ENCODE data around the gene RPS3A.

The RPS3A gene

DNA sequence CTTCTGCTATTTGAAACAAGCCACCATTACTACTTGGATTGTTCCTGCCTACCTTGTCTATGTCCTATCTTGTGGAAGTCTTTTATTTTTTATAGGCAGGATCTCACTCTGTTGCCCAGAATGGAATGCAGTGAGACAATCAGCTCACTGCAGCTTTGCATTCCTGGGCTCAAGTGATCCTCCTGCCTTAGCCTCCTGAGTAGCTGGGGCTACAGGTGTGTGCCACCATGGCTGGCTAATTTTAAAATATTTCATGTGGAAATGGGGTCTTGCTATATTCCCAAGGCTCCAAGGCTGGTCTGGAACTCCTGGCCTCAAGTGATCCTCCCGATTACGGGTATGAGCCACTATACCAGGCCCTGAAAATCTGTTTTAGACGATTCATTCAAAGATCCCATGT, 7.6 kb downstream of the RPS3A start:
- no peak for DNase-seq (ENCODE audit: extremely low spot score)
- CTCF ChIA-PET: interaction anchor here (2.5 kb wide), 1 partner anchor 10 kb away, joined by 9 read pairs; no protein-coding TSS in a partner anchor
- TF ChIP-seq CTCF (IDR thresholded peaks at IDR 0.05; ENCODE audit: control extremely low read depth, extremely low read depth, low read depth, missing control alignments): no peak
- POLR2A ChIA-PET: no interaction called here

DNA sequence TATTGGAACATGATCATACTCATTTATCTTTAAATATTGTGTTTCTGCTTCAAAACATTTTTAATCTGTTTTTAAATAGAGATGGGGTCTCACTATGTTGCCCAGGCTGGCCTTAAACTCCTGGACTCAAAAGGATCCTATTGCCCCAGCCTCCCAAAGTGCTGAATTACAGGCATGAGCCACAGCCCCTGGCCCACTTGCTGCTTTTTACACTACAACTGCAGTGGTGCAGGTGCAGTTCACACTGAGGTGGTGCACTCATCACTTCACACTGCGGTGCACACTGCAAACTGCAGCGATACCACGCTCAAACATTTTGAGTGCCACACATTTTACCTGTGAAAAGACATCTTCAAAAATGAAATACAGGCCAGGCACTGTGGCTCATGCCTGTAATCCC, 10.8 kb downstream of the RPS3A start:
- ChIA-PET CTCF (no interaction called here), POLR2A (interaction anchor here (0.7 to 1.2 kb wide), 2 partner anchors 78 to 950 kb away, joined by 5 to 9 read pairs; no protein-coding TSS in a partner anchor)
- no peak for TF ChIP-seq CTCF (IDR thresholded peaks at IDR 0.05; ENCODE audit: control extremely low read depth, extremely low read depth, low read depth, missing control alignments)
- no peak for DNase-seq (ENCODE audit: extremely low spot score)

DNA sequence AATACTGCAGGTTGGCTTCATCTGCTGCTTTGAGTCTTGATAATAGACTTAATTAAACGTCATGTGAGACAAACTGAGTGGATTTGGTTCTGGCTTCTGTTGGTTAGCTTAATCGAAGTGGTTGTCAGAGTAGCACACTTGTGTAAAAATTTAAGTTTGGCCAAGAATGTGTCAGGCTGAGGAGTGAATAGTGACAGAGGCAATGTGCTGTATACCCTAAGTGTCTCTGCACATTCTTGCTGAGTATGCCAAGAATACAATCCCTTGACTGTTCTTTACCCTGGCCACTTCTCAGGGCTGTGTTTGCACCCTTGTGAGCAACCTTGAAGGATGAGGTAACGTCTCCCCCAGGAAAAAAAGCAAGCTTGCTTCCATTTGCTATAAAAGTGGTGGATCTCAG, 14.9 kb downstream of the RPS3A start:
- ChIA-PET POLR2A (no interaction called here), CTCF (interaction anchor here (1.0 to 3.6 kb wide), 4 partner anchors 10 to 34 kb away, joined by 3 to 16 read pairs (median 6); partner anchors contain the start of gene RPS3A)
- no peak for TF ChIP-seq CTCF (IDR thresholded peaks at IDR 0.05; ENCODE audit: control extremely low read depth, extremely low read depth, low read depth, missing control alignments)
- DNase-seq (ENCODE audit: extremely low spot score): no peak

- no peak for DNase-seq (ENCODE audit: extremely low spot score)
- TF ChIP-seq CTCF (IDR thresholded peaks at IDR 0.05; ENCODE audit: control extremely low read depth, extremely low read depth, low read depth, missing control alignments): no peak
- POLR2A ChIA-PET: interaction anchor here (1.2 kb wide), 1 partner anchor 12 kb away, joined by 3 read pairs; no protein-coding TSS in a partner anchor
- CTCF ChIA-PET: interaction anchor here (1.2 to 3.6 kb wide), 3 partner anchors 10 to 15 kb away, joined by 4 to 16 read pairs (median 8); partner anchors contain the start of gene RPS3A
These were observed 15.6 kb downstream of the RPS3A start for GRCh38 chr4:151114986-151115385.

GRCh38 chr4:151117371-151117962, 18.0 kb downstream of the RPS3A start:
- peak; percentile 76 for DNase-seq (ENCODE audit: extremely low spot score)
- CTCF ChIA-PET: interaction anchor here (0.8 to 2.6 kb wide), 21 partner anchors 8 to 1339 kb away, joined by 3 to 22 read pairs (median 5); partner anchors contain the start of gene PRSS48
- TF ChIP-seq CTCF (IDR thresholded peaks at IDR 0.05; ENCODE audit: control extremely low read depth, extremely low read depth, low read depth, missing control alignments): peak; percentile 70
- POLR2A ChIA-PET: interaction anchor here (1.0 to 1.5 kb wide), 2 partner anchors 13 to 14 kb away, joined by 3 to 4 read pairs; no protein-coding TSS in a partner anchor

GRCh38 chr4:151129796-151130195, 30.4 kb downstream of the RPS3A start:
- DNase-seq (ENCODE audit: extremely low spot score): no peak
- CTCF ChIA-PET: interaction anchor here (2.7 kb wide), 1 partner anchor 12 kb away, joined by 17 read pairs; no protein-coding TSS in a partner anchor
- TF ChIP-seq CTCF (IDR thresholded peaks at IDR 0.05; ENCODE audit: control extremely low read depth, extremely low read depth, low read depth, missing control alignments): no peak

More at GRCh38 chr4:151129796-151130195, 30.4 kb downstream of the RPS3A start:
- POLR2A ChIA-PET: no interaction called here

All from GM10248 (cell line).